Measurements from ENCODE around the gene SPATA33.

GRCh38 chr16:89621136-89621697 lies 36.4 kb upstream of the SPATA33 start:
- TF ChIP-seq CTCF (IDR thresholded peaks at IDR 0.05 in 4 of 5, conservative IDR thresholded peaks at IDR 0.05 in 1 of 5) (no peak), POLR2A (IDR thresholded peaks at IDR 0.05) (no peak)
